NCI-H2227 treated with DMSO at 0.1 percent for 48 hours (cell line): Measurements from ENCODE around the gene NFE2L1.
"Not testable (repeated sequence)": the region's sequence is repeated elsewhere in the genome, so short reads cannot be mapped to it uniquely, and the experiment has no call there.

Experiments
- DNase-seq: peaks from one replicate; lab custom pipeline; 2025; lab: John Stamatoyannopoulos, UW

NFE2L1 gene

GRCh38 chr17:48048384-48049126, 396 bp downstream of the NFE2L1 start:
- DNase-seq: peak; percentile 68

- no peak for DNase-seq
These were observed 3.1 kb downstream of the NFE2L1 start for GRCh38 chr17:48051283-48051682.

GRCh38 chr17:48051706-48052486, 3.7 kb downstream of the NFE2L1 start:
- DNase-seq: peak; percentile 24

- peak; percentile 53 for DNase-seq
These were observed 5.0 kb downstream of the NFE2L1 start for GRCh38 chr17:48052956-48053757.

- no peak for DNase-seq
These were observed 5.6 kb downstream of the NFE2L1 start for GRCh38 chr17:48053758-48054237.

- DNase-seq: peak; percentile 97
These were observed 6.4 kb downstream of the NFE2L1 start for GRCh38 chr17:48054238-48055185.

GRCh38 chr17:48055531-48056245, 7.5 kb downstream of the NFE2L1 start:
- no peak for DNase-seq

GRCh38 chr17:48056246-48056745, 8.1 kb downstream of the NFE2L1 start:
- no peak for DNase-seq

- no peak for DNase-seq
These were observed 8.7 kb downstream of the NFE2L1 start for GRCh38 chr17:48056879-48057278.

- DNase-seq: no peak
These were observed 9.5 kb downstream of the NFE2L1 start for GRCh38 chr17:48057626-48058025.

- no peak for DNase-seq
These were observed 10.4 kb downstream of the NFE2L1 start for GRCh38 chr17:48058393-48059124.

- no peak for DNase-seq
These were observed 11.0 kb downstream of the NFE2L1 start for GRCh38 chr17:48059125-48059668.

- DNase-seq: no peak
These were observed 12.1 kb downstream of the NFE2L1 start for GRCh38 chr17:48060249-48060648.

- DNase-seq: no peak
These were observed 14.1 kb downstream of the NFE2L1 start for GRCh38 chr17:48062273-48062672.

GRCh38 chr17:48064638-48065037, 16.5 kb downstream of the NFE2L1 start:
- no peak for DNase-seq

- DNase-seq: no peak
These were observed 18.0 kb downstream of the NFE2L1 start for GRCh38 chr17:48066192-48066591.

GRCh38 chr17:48066656-48067055, 18.5 kb downstream of the NFE2L1 start:
- DNase-seq: no peak

GRCh38 chr17:48067245-48067644, 19.1 kb downstream of the NFE2L1 start:
- no peak for DNase-seq

- not testable (repeated sequence) for DNase-seq
These were observed 19.6 kb downstream of the NFE2L1 start for GRCh38 chr17:48067808-48068207.
